ENCODE data around the gene AP3S2.

The AP3S2 gene

GRCh38 chr15:89830639-89831038 is 63.2 kb downstream of the AP3S2 start:
- no peak for DNase-seq

DNA sequence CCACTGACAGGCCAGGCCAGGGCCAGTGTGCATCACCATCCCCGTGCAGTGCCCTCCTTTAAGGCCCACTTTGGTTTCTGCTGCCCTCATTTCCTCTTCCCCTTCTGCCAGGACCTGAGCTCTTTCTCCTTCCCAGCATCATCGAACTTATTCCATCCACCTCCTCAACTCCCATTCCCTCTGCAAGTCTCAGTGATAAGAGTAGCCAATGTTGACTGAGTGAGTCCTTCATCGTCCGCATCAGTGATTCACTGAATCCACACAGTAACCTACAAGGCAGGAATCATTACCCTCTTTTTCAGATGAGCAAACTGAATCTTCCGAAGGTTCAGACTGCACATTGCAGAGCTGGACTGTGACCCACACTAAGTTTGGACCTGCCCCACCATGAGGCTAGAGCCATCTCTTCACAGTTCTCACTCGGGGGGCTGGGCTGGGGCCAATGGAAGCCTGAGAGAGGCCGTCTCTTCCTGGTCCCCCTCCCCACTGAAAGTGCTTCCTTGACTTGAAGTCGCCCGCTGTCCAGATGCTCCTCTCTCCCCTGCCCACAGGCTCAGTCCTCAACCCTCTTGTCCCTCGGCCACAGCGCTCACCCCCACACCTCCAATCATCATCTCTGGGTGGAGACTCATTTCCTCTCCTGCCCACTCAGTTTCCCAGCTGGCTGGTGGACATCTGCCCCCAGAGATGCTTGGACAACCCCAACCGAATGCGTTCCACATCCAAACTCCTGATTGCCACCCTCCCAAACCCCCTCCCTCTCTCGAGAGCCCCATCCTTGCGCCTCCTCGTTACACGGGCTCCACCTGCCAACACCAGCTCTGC is 64.0 kb downstream of the AP3S2 start:
- no peak for DNase-seq

- no peak for DNase-seq
These were observed 64.6 kb downstream of the AP3S2 start for GRCh38 chr15:89829161-89829560.

GRCh38 chr15:89828281-89829145 is 65.3 kb downstream of the AP3S2 start:
- DNase-seq = no peak

GRCh38 chr15:89827829-89828228 is 66.0 kb downstream of the AP3S2 start:
- no peak for DNase-seq

GRCh38 chr15:89826671-89827655 is 66.8 kb downstream of the AP3S2 start:
- no peak for DNase-seq

GRCh38 chr15:89825271-89825940 is 68.4 kb downstream of the AP3S2 start:
- no peak for DNase-seq

DNA sequence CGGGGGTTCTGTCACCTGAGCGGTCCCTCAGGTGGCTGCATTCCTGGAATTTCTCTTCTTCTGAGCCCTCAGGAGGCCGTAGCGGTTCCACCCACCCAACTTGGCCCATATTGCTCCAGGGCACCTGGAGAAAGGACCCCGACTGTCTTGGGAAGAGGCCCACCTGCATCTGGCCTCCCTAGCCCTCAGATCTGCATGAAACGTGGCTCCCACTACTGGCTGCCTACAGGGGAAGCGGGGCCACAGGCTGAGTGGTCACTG is 69.3 kb downstream of the AP3S2 start:
- DNase-seq = no peak

DNA sequence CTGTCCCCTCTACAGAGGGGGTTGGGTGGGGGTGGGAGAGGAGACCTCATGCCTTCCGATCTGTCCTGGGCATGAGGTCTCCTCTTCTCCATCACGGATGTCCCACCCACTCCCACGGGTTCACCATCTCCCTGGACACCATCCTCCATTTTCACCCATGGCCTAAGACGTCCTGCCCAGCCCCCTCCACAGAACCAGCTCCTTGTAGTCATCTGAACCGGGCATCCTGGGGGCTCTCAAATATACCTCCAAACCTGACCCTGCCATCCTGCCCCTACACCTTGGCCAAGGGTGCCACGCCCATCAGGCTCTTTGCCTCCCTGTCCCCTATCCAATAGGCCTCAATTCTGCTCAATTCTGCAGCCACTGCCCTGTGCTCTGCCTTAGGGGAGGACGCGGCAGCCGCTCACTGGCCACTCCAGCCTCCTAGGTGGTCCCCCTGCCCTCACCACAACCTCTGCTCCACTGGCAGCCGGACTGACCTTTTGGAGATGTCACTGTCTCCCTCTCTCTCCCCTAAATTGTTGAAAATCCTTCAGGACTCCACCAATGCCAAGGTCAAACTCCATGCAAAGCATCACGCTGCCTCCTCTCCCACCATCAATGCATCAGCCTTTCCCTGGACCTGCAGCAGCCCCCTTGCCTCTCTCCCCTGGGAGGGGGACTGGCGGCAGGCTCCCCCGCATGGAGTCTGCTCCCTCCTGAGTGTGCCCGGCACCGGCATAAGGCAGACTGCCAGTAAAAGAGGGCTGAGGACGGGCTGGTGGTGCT is 69.8 kb downstream of the AP3S2 start:
- DNase-seq = no peak

DNA sequence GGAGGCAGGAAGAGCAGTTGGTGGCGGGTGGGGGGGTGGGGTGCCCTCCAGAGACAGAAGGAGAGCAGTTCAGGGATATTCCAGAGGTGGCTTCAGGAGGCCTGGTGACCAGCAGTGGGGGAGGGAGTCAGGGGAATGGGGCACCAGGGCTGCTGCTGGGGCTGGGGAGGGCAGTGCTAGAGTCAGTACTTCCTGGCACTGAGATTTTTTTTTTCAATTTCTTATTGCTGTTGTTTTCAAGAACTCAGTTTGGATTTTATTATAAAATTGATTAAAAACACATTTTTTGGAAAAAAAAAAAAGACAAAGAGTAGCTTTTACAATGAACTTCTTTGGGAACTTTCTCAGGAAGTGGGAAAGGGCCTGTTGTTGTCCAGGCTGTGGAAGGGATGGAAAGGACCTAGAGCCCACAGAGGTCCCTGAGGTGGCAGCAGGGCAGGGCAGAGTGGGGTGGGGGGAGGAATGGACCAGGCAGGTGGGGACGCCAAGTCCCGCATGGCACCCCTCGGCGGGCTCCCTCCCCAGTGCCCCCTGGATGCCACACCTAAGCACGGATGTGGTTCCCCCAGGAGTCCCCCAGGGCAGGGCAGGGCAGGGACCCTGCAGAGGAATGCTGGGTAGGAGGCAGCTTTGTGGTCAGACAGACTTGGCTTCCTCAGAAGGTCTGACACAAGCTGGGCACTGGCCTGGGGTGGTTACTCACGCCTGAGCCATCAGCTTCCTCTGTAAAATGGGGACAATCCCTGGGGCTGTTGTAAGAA is 70.7 kb downstream of the AP3S2 start:
- no peak for DNase-seq

- DNase-seq = no peak
These were observed 71.2 kb downstream of the AP3S2 start for GRCh38 chr15:89822611-89822950.

- DNase-seq = no peak
These were observed 71.8 kb downstream of the AP3S2 start for GRCh38 chr15:89822026-89822425.

GRCh38 chr15:89820666-89821611 is 72.9 kb downstream of the AP3S2 start:
- no peak for DNase-seq

DNA sequence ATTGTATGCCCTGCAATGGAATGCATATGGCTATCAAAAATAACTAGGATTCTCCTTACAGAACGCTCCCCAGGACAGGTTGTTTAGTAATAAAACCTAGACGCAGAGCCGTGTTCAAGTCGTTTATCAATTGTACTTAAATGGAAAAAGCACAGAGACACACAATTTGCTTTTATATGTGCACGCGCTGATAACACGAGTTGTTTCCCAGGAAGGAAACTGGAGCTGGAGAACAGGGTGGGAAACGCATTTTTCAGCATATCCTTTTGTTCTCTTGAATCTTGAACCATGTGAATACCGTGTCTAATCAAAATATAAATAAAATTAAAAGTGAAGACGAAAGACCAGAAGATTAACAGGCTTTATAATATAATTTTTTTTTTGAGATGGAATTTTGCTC is 75.5 kb downstream of the AP3S2 start:
- DNase-seq = no peak

DNA sequence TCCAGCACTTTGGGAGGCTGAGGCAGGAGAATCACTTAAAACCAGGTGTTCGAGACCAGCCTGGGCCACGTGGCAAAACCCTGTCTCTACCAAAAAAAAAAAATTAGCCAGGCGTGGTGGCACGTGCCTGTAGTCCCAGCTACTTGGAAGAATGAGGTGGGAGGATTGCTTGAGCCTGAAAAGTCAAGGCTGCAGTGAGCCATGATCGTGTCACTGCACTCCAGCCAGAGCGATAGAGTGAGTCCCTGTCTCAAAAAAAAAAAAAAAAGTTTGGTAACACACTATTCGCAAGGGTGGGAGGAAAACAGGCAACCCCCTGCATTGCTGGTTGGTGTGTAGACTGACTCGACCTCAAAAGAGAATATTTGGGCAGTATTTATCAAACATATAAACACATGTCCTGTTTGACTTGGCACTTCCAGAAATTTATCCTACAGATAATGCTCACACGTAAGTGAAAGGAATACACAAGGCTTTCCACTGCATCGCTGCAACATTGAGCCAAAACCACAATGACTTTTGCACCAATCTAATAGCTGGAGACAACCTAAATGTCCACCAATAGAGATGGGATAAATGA is 76.0 kb downstream of the AP3S2 start:
- DNase-seq = no peak

DNA sequence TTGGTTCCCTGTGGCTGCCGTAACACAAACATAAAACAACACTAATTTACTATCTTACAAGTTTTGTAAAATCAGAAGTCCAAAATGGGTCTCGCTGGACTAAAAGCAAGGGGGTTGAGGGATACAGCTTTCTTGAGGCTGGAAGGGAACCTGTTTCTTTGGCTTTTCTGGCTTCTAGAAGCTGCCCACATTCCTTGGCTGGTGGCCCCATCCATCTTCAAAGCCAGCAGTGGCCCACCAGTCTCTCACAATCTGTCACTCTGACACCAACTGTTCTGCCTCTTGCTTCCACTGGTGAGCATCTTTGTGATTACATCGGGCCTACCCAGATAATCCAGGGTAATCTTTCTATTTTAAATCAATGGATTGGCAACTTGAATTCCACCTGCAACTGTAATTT is 78.0 kb downstream of the AP3S2 start:
- no peak for DNase-seq

- no peak for DNase-seq
These were observed 79.6 kb downstream of the AP3S2 start for GRCh38 chr15:89814112-89814742.

DNA sequence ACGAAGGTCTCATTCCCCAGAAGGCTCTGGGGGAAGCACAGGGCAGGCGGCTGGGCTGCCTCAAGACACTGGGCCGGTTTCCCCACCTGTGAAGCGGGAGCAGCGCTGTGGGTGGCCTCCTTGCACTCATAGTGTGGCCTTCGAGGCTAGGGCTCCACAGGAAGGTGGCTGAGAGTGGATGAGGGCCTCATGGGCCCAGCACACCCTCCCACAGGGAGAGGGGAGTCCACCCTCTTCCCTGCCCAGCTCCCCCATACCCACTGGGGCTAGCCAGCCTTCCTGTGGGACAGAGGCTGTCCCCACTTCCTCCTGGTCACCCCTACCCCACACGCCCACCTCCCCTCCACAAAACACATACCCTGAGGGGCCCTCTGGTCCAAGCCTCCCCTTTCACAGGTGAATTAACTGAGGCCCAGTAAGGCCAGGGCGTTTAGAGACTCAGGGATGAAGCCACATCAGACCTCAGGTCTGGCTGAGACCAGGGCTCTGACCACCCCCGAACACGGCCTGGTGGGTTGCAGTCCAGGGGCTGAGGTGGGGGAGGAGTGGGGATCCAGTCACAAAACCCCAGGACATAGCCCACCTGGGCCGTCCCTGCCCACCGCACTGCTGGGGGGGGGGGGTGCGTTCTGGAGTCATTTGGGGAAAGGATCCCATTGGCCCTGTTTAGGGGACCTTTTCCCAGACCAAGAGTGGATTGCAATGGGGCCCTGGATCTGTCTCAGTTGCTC is 80.2 kb downstream of the AP3S2 start:
- no peak for DNase-seq

Data from GDM1 (cell line).